SU-DHL-6 (cell line): Measurements from ENCODE around the gene P2RY13.

Source experiments
- H2AFZ ChIP-seq: fragments of 200-600 bp; sonication (generic); 2 replicates; pipeline ENCODE4 v1.6.1; 2014; ENCODE audit warnings: low read depth, mild to moderate bottlenecking, moderate library complexity, mixed read lengths, antibody characterized with exemption, low read length; ENCODE audit not compliant: severe bottlenecking
- H3F3A ChIP-seq: fragments of 200-600 bp; shearing (Covaris generic); 2 replicates; pipeline ENCODE4 v1.6.0; 2016; ENCODE audit warnings: antibody characterized with exemption, mild to moderate bottlenecking; ENCODE audit not compliant: insufficient read depth
- H3K27ac ChIP-seq: fragments of 200-600 bp; sonication (generic); 2 replicates; pipeline ENCODE4 v1.5.1; 2016; ENCODE audit warnings: low read depth, mild to moderate bottlenecking, low read length, moderate library complexity, mixed read lengths
- H3K27me3 ChIP-seq: fragments of 200-600 bp; sonication (generic), shearing (Covaris generic); 2 replicates; pipeline ENCODE4 v1.6.0; 2014; ENCODE audit warnings: mild to moderate bottlenecking, low read length
- H3K36me3 ChIP-seq: fragments of 200-600 bp; sonication (generic); 2 replicates; pipeline ENCODE4 v1.6.1; 2014; ENCODE audit warnings: mild to moderate bottlenecking, low read length, mixed read lengths
- H3K4me2 ChIP-seq: fragments of 300-600, 200-600 bp; shearing (Covaris generic), sonication (generic); 2 replicates; pipeline ENCODE4 v1.6.0; 2014; ENCODE audit warnings: low read length, low read depth, mild to moderate bottlenecking; ENCODE audit not compliant: poor library complexity, severe bottlenecking
- H3K4me3 ChIP-seq: fragments of 200-600 bp; sonication (generic); 2 replicates; pipeline ENCODE4 v1.5.1; 2014; ENCODE audit warnings: antibody characterized with exemption, low read length, mild to moderate bottlenecking, mixed read lengths; ENCODE audit not compliant: insufficient read depth, poor library complexity, severe bottlenecking
- H3K79me2 ChIP-seq: fragments of 200-600 bp; sonication (generic); 2 replicates; pipeline ENCODE4 v1.6.1; 2014; ENCODE audit warnings: mild to moderate bottlenecking, low read length, moderate library complexity; ENCODE audit not compliant: insufficient read depth
- H3K9ac ChIP-seq: fragments of 200-600 bp; sonication (generic); 2 replicates; pipeline ENCODE4 v1.7.0; 2014; ENCODE audit warnings: mild to moderate bottlenecking, low read length
- H3K9me2 ChIP-seq: fragments of 200-600 bp; sonication (generic); replicated peaks from 2 replicates; pipeline ENCODE4 v1.6.1; 2014; ENCODE audit warnings: low read length; ENCODE audit not compliant: insufficient read depth
- H3K9me3 ChIP-seq: fragments of 200-600 bp; sonication (generic); 2 replicates; pipeline ENCODE4 v1.6.1; 2014; ENCODE audit warnings: low read length, mixed read lengths; ENCODE audit not compliant: insufficient read depth
- H4K20me1 ChIP-seq: fragments of 200-600 bp; sonication (generic); 2 replicates; pipeline ENCODE4 v1.6.1; 2014; ENCODE audit warnings: low read depth, mild to moderate bottlenecking, antibody characterized with exemption, low read length, moderate library complexity, mixed read lengths
- EZH2phosphoT487 ChIP-seq: fragments of 200-600 bp; sonication (generic), shearing (Covaris generic); conservative IDR thresholded peaks from 2 replicates; pipeline ENCODE4 v1.6.1; 2018; ENCODE audit warnings: mild to moderate bottlenecking, antibody characterized with exemption, low read length, moderate library complexity, mixed read lengths
- TF ChIP-seq, protein P1 (sequence below): fragments of 200-600 bp; sonication (generic); IDR thresholded peaks from one replicate; pipeline ENCODE4 v1.5.1; 2017; ENCODE audit warnings: antibody characterized with exemption, mild to moderate bottlenecking, low read length, moderate library complexity; ENCODE audit not compliant: insufficient read depth, poor library complexity, severe bottlenecking

The P2RY13 gene

DNA sequence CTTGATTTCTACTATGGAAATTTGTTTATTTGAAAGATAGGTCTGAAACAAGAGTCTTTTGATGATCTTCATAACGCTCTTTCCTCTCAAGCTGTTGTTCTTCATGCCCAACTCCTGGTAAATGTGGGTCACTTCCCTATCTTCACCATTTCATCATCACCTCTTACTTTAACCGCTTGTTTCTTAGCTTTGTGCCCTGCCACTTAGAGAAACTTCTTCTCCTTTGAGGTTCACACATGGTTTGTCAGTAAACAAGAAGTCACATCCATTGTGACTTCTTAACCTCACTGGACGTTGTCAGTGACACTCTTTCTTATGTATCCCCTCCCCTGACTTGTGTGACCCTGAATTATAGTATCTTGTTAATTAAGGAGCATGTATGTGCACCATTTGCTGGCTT is 16.9 kb upstream of the P2RY13 start:
- Histone ChIP-seq H3K9me2 (no peaks in the 10 kb centered on the region), H3K36me3 (no peaks in the 10 kb centered on the region), H3K9me3 (no peaks in the 10 kb centered on the region), H3K4me2 (no peak overlapping the region), H3K27me3 (no peaks in the 10 kb centered on the region), H3K79me2 (no peaks in the 10 kb centered on the region), H4K20me1 (no peaks in the 10 kb centered on the region), H3K9ac (no peak overlapping the region), H3K27ac (no peak overlapping the region), H3K4me3 (no peak overlapping the region), H2AFZ (no peak overlapping the region), H3F3A (no peaks in the 10 kb centered on the region)
- TF ChIP-seq, protein P1, sequence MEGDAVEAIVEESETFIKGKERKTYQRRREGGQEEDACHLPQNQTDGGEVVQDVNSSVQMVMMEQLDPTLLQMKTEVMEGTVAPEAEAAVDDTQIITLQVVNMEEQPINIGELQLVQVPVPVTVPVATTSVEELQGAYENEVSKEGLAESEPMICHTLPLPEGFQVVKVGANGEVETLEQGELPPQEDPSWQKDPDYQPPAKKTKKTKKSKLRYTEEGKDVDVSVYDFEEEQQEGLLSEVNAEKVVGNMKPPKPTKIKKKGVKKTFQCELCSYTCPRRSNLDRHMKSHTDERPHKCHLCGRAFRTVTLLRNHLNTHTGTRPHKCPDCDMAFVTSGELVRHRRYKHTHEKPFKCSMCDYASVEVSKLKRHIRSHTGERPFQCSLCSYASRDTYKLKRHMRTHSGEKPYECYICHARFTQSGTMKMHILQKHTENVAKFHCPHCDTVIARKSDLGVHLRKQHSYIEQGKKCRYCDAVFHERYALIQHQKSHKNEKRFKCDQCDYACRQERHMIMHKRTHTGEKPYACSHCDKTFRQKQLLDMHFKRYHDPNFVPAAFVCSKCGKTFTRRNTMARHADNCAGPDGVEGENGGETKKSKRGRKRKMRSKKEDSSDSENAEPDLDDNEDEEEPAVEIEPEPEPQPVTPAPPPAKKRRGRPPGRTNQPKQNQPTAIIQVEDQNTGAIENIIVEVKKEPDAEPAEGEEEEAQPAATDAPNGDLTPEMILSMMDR: no peak
- TF ChIP-seq EZH2phosphoT487: no peak

- no peaks in the 10 kb centered on the region for H3K27me3 ChIP-seq
- no peaks in the 10 kb centered on the region for H3F3A ChIP-seq
- H3K4me2 ChIP-seq: no peak overlapping the region
- H3K36me3 ChIP-seq: no peaks in the 10 kb centered on the region
- H2AFZ ChIP-seq: no peak overlapping the region
- H3K27ac ChIP-seq: no peak overlapping the region
- no peaks in the 10 kb centered on the region for H4K20me1 ChIP-seq
- no peak overlapping the region for H3K4me3 ChIP-seq
- H3K79me2 ChIP-seq: no peaks in the 10 kb centered on the region
- H3K9ac ChIP-seq: no peak overlapping the region
- no peaks in the 10 kb centered on the region for H3K9me2 ChIP-seq
- TF ChIP-seq, protein P1: no peak
- no peaks in the 10 kb centered on the region for H3K9me3 ChIP-seq
Measured at GRCh38 chr3:151345859-151346258, 16.5 kb upstream of the P2RY13 start.

- no peak overlapping the region for H3K4me2 ChIP-seq
Measured at GRCh38 chr3:151331696-151332095, 2.3 kb upstream of the P2RY13 start.

GRCh38 chr3:151330899-151331298 is 1.6 kb upstream of the P2RY13 start:
- H3K27ac ChIP-seq: no peak overlapping the region
- H3K4me3 ChIP-seq: no peak overlapping the region
- no peaks in the 10 kb centered on the region for H3K36me3 ChIP-seq
- H4K20me1 ChIP-seq: no peaks in the 10 kb centered on the region
- no peak overlapping the region for H3K9ac ChIP-seq
- no peaks in the 10 kb centered on the region for H3K9me3 ChIP-seq
- H3K4me2 ChIP-seq: no peak overlapping the region
- H3F3A ChIP-seq: no peaks in the 10 kb centered on the region
- TF ChIP-seq, protein P1: no peak
- TF ChIP-seq EZH2phosphoT487: no peak
- H2AFZ ChIP-seq: no peak overlapping the region
- H3K9me2 ChIP-seq: no peaks in the 10 kb centered on the region
- H3K79me2 ChIP-seq: no peaks in the 10 kb centered on the region
- H3K27me3 ChIP-seq: no peaks in the 10 kb centered on the region

More at GRCh38 chr3:151331696-151332095, 2.3 kb upstream of the P2RY13 start:
- H3K79me2 ChIP-seq: no peaks in the 10 kb centered on the region
- H3K9ac ChIP-seq: no peak overlapping the region
- H3F3A ChIP-seq: no peaks in the 10 kb centered on the region
- H2AFZ ChIP-seq: no peak overlapping the region
- TF ChIP-seq EZH2phosphoT487: no peak
- no peaks in the 10 kb centered on the region for H4K20me1 ChIP-seq
- H3K36me3 ChIP-seq: no peaks in the 10 kb centered on the region
- H3K4me3 ChIP-seq: no peak overlapping the region
- no peaks in the 10 kb centered on the region for H3K27me3 ChIP-seq
- no peaks in the 10 kb centered on the region for H3K9me2 ChIP-seq
- no peak overlapping the region for H3K27ac ChIP-seq
- no peaks in the 10 kb centered on the region for H3K9me3 ChIP-seq
